ENCODE data around the gene SREK1.

Gene SREK1

GRCh38 chr5:66143473-66144073 lies 527 bp upstream of the SREK1 start:
- no peaks in the 10 kb centered on the region for H3K27me3 ChIP-seq (replicated peaks; ENCODE audit: insufficient read depth, low read length)
- peak overlapping the region; percentile 95 for H3K27ac ChIP-seq (ENCODE audit: low read length)
- no peaks in the 10 kb centered on the region for H3K9me2 ChIP-seq (replicated peaks; ENCODE audit: insufficient read depth, low read length)
- no peaks in the 10 kb centered on the region for H3K9me3 ChIP-seq (replicated peaks; ENCODE audit: insufficient read depth, low read length)
- peak; percentile 11 for DNase-seq
- peaks cover 20% of the 10 kb centered on the region for H3K4me1 ChIP-seq (ENCODE audit: low read length)
- H3K79me2 ChIP-seq (ENCODE audit: low read length) = peaks cover 43% of the 10 kb centered on the region
- H3F3A ChIP-seq (ENCODE audit: insufficient read depth, low read length) = peaks cover 16% of the 10 kb centered on the region; the same call in 1 of the 2 replicates
- TF ChIP-seq EZH2 (optimal IDR thresholded peaks at IDR 0.05; ENCODE audit: low read depth, low read length) = no peak
- no peak for TF ChIP-seq EZH2phosphoT487 (IDR thresholded peaks at IDR 0.05; ENCODE audit: low read length)
- TF ChIP-seq CTCF (IDR thresholded peaks at IDR 0.05; ENCODE audit: low read length) = no peak
- H3K36me3 ChIP-seq (replicated peaks; ENCODE audit: insufficient read depth, low read length) = no peaks in the 10 kb centered on the region; the same call in 1 of the 2 replicates
- 0 out of 2 replicates have a peak, but pooled peaks cover under 1% of the 10 kb centered on the region for H4K20me1 ChIP-seq (ENCODE audit: insufficient read depth, low read length)
- peak overlapping the region; percentile 95 for H3K4me2 ChIP-seq (ENCODE audit: low read depth, low read length)
- peak overlapping the region; percentile 85 for H3K4me3 ChIP-seq (ENCODE audit: low read length)
- H3K9ac ChIP-seq (ENCODE audit: low read length) = peak overlapping the region; percentile 98
- H2AFZ ChIP-seq (ENCODE audit: low read length) = peak overlapping the region; percentile 99

GRCh38 chr5:66144834-66145390 lies 812 bp downstream of the SREK1 start:
- Histone ChIP-seq H4K20me1 (ENCODE audit: insufficient read depth, low read length) (peaks cover 4% of the 10 kb centered on the region; the same call in 1 of the 2 replicates), H3K9me3 (replicated peaks; ENCODE audit: insufficient read depth, low read length) (no peaks in the 10 kb centered on the region), H3K4me2 (ENCODE audit: low read depth, low read length) (peak overlapping the region; percentile 95), H3K4me3 (ENCODE audit: low read length) (peak overlapping the region; percentile 85), H3K27ac (ENCODE audit: low read length) (peak overlapping the region; percentile 95), H3K27me3 (replicated peaks; ENCODE audit: insufficient read depth, low read length) (no peaks in the 10 kb centered on the region), H2AFZ (ENCODE audit: low read length) (peak overlapping the region; percentile 99), H3K36me3 (replicated peaks; ENCODE audit: insufficient read depth, low read length) (no peaks in the 10 kb centered on the region; the same call in 1 of the 2 replicates), H3K9me2 (replicated peaks; ENCODE audit: insufficient read depth, low read length) (no peaks in the 10 kb centered on the region), H3K4me1 (ENCODE audit: low read length) (peaks cover 20% of the 10 kb centered on the region), H3K9ac (ENCODE audit: low read length) (peak overlapping the region; percentile 98), H3F3A (ENCODE audit: insufficient read depth, low read length) (peaks cover 16% of the 10 kb centered on the region; the same call in 1 of the 2 replicates), H3K79me2 (ENCODE audit: low read length) (peaks cover 56% of the 10 kb centered on the region)
- no peak for TF ChIP-seq EZH2 (optimal IDR thresholded peaks at IDR 0.05; ENCODE audit: low read depth, low read length)
- TF ChIP-seq CTCF (IDR thresholded peaks at IDR 0.05; ENCODE audit: low read length) = no peak
- no peak for TF ChIP-seq EZH2phosphoT487 (IDR thresholded peaks at IDR 0.05; ENCODE audit: low read length)
- DNase-seq = no peak

- peaks cover 64% of the 10 kb centered on the region for H3K79me2 ChIP-seq (ENCODE audit: low read length)
- peak overlapping the region; percentile 98; the same call in 1 of the 2 replicates for H3K9ac ChIP-seq (ENCODE audit: low read length)
- H3K27ac ChIP-seq (ENCODE audit: low read length) = no peak overlapping the region
- no peaks in the 10 kb centered on the region for H3K9me2 ChIP-seq (replicated peaks; ENCODE audit: insufficient read depth, low read length)
- DNase-seq = no peak
- H3F3A ChIP-seq (ENCODE audit: insufficient read depth, low read length) = peaks cover 16% of the 10 kb centered on the region; the same call in 1 of the 2 replicates
- no peak overlapping the region for H2AFZ ChIP-seq (ENCODE audit: low read length)
- peak overlapping the region; percentile 85 for H3K4me3 ChIP-seq (ENCODE audit: low read length)
- no peaks in the 10 kb centered on the region for H3K9me3 ChIP-seq (replicated peaks; ENCODE audit: insufficient read depth, low read length)
- H3K36me3 ChIP-seq (replicated peaks; ENCODE audit: insufficient read depth, low read length) = no peaks in the 10 kb centered on the region; the same call in 1 of the 2 replicates
- H3K4me2 ChIP-seq (ENCODE audit: low read depth, low read length) = peak overlapping the region; percentile 95
- H4K20me1 ChIP-seq (ENCODE audit: insufficient read depth, low read length) = peaks cover 10% of the 10 kb centered on the region; the same call in 1 of the 2 replicates
- no peak for TF ChIP-seq CTCF (IDR thresholded peaks at IDR 0.05; ENCODE audit: low read length)
- no peak for TF ChIP-seq EZH2phosphoT487 (IDR thresholded peaks at IDR 0.05; ENCODE audit: low read length)
- no peak for TF ChIP-seq EZH2 (optimal IDR thresholded peaks at IDR 0.05; ENCODE audit: low read depth, low read length)
- H3K27me3 ChIP-seq (replicated peaks; ENCODE audit: insufficient read depth, low read length) = no peaks in the 10 kb centered on the region
- H3K4me1 ChIP-seq (ENCODE audit: low read length) = peaks cover 20% of the 10 kb centered on the region
Measured at GRCh38 chr5:66145737-66146136, 1.6 kb downstream of the SREK1 start.
